K562 (cell line): ENCODE results near the gene GAP43. TPM values are rescaled to one million over a fixed set of nuclear protein-coding genes. Genes with fewer than 3 reads are reported as not detected.

ENCODE experiments used
- ATAC-seq: fragments of 200-7000 bp; cut with Tn5 transposase; 3 replicates; pipeline ENCODE4 v1.9.1; 2020; ENCODE audit warnings: moderate library complexity
- BruUV-seq: library from RNA; stranded (reverse); fragments of 400-500 nt; replicated peaks from 2 replicates; lab custom pipeline; 2021; lab: Mats Ljungman, UMichigan
- CTCF ChIA-PET: fragments of 300-600 bp; formaldehyde crosslinking; extraction: SDS; loops from one replicate; lab custom pipeline; 2021; ENCODE audit warnings: low intra/inter-chr PET ratio; lab: Yijun Ruan, JAX
- POLR2A ChIA-PET: fragments of 300-600, 350-650 bp; sonication (Branson Sonifier 250); formaldehyde crosslinking; extraction: SDS; loops from one replicate; lab custom pipeline; 2021; ENCODE audit warnings: antibody characterized with exemption, inconsistent platforms; lab: Yijun Ruan, JAX
- DNase-seq, 4 experiments: peaks; one replicate each; pipeline versions ENCODE4 v3.0.0 to v3.0.0-alpha.2; 2011 to 2018; ENCODE audit warnings: low spot score in 3 of 4, mixed read lengths in 3 of 4; ENCODE audit errors: extremely low read depth in 1 of 4
- FAIRE-seq: peaks from 2 replicates; lab custom pipeline; 2011; peaks lifted over from hg19 to GRCh38; lab: Jason Lieb, UNC
- H2AFZ ChIP-seq: 2 replicates; pipeline ENCODE4 v1.6.0; 2011; ENCODE audit warnings: low read depth, low read length, control low read depth, inconsistent platforms
- H3K27ac ChIP-seq: fragments of 200-600 bp; 3 replicates; pipeline ENCODE4 v1.8.0; 2011; ENCODE audit warnings: low read depth, mild to moderate bottlenecking, control low read depth, inconsistent platforms, low read length, moderate library complexity, mixed read lengths; ENCODE audit errors: extremely low read depth
- H3K27me3 ChIP-seq, 2 experiments: fragments of 300-600 bp in 1 of 2; 2 replicates in 1 of 2; 3 replicates in 1 of 2; pipeline versions ENCODE4 v1.6.0 to v1.8.0; 2011; ENCODE audit warnings: inconsistent platforms in 2 of 2, low read length in 2 of 2, mild to moderate bottlenecking in 1 of 2, mixed read lengths in 1 of 2, moderate library complexity in 1 of 2; ENCODE audit not compliant: control insufficient read depth in 2 of 2, insufficient read depth in 2 of 2
- H3K36me3 ChIP-seq: fragments of 300-600 bp; 3 replicates; pipeline ENCODE4 v1.8.0; 2011; ENCODE audit warnings: mild to moderate bottlenecking, low read length, inconsistent platforms; ENCODE audit not compliant: control insufficient read depth, insufficient read depth
- H3K4me1 ChIP-seq, 2 experiments: fragments of 200-600 bp in 1 of 2; replicated peaks in 1 of 2; 2 replicates in 1 of 2; 3 replicates in 1 of 2; pipeline versions ENCODE4 v1.5.1 to v1.8.0; 2011; ENCODE audit warnings: inconsistent platforms in 2 of 2, low read length in 2 of 2, mild to moderate bottlenecking in 1 of 2, mixed read lengths in 1 of 2, moderate library complexity in 1 of 2; ENCODE audit not compliant: control insufficient read depth in 2 of 2, insufficient read depth in 2 of 2
- H3K4me2 ChIP-seq: 2 replicates; pipeline ENCODE4 v1.6.1; 2011; ENCODE audit warnings: low read length, control low read depth, inconsistent platforms, mixed read lengths; ENCODE audit not compliant: insufficient read depth
- H3K4me3 ChIP-seq: fragments of 200-600 bp; sonication (generic), shearing (Covaris generic); 2 replicates; pipeline ENCODE4 v1.5.1; 2016; ENCODE audit warnings: control low read depth, inconsistent platforms
- H3K79me2 ChIP-seq: fragments of 200-600 bp; 3 replicates; pipeline ENCODE4 v1.8.0; 2011; ENCODE audit warnings: low read length, inconsistent platforms; ENCODE audit not compliant: control insufficient read depth, insufficient read depth
- H3K9ac ChIP-seq, 2 experiments: 2 replicates each; pipeline versions ENCODE4 v1.6.0 to v1.6.1; 2011; ENCODE audit warnings: low read depth in 2 of 2, low read length in 2 of 2, control low read depth in 1 of 2, inconsistent platforms in 1 of 2, mild to moderate bottlenecking in 1 of 2, mixed read lengths in 1 of 2; ENCODE audit not compliant: insufficient read depth in 1 of 2
- H3K9me1 ChIP-seq: one replicate; pipeline ENCODE4 v1.6.0; 2011; ENCODE audit warnings: inconsistent platforms, mild to moderate bottlenecking, low read length, moderate library complexity; ENCODE audit not compliant: control insufficient read depth, insufficient read depth
- H3K9me3 ChIP-seq: replicated peaks from 2 replicates; pipeline ENCODE4 v1.5.1; 2011; ENCODE audit warnings: low read depth, low read length, inconsistent platforms; ENCODE audit not compliant: control insufficient read depth, insufficient read depth
- H4K20me1 ChIP-seq: replicated peaks from 2 replicates; pipeline ENCODE4 v1.6.1; 2011; ENCODE audit warnings: low read length, inconsistent platforms, mixed read lengths; ENCODE audit not compliant: control insufficient read depth, insufficient read depth
- CHD2 ChIP-seq: IDR thresholded peaks from 2 replicates; pipeline ENCODE4 v1.6.1; 2011; ENCODE audit warnings: low read depth, low read length
- MGA ChIP-seq: fragments of 450-650 bp; IDR thresholded peaks from 2 replicates; pipeline ENCODE4 v1.6.1; 2016; ENCODE audit warnings: mild to moderate bottlenecking, moderate library complexity
- NFIC ChIP-seq: fragments of 450-650 bp; IDR thresholded peaks from 2 replicates; pipeline ENCODE4 v1.6.1; 2017; ENCODE audit warnings: mild to moderate bottlenecking, inconsistent platforms
- POLR3A ChIP-seq: IDR thresholded peaks from 2 replicates; pipeline ENCODE4 v1.6.1; 2011; ENCODE audit warnings: borderline replicate concordance, mild to moderate bottlenecking, moderate library complexity; ENCODE audit not compliant: insufficient read length, insufficient read depth; ENCODE audit errors: extremely low read depth
- PTTG1 ChIP-seq: fragments of 450-650 bp; IDR thresholded peaks from 2 replicates; pipeline ENCODE4 v1.6.1; 2016; ENCODE audit warnings: low read depth, mild to moderate bottlenecking, missing genetic modification characterization, missing compliant biosample characterization
- RHOXF2B ChIP-seq: fragments of 250-450 bp; sonication (Bioruptor Pico); conservative IDR thresholded peaks from 2 replicates; pipeline ENCODE4 v1.5.1; 2021
- ZNF592 ChIP-seq: fragments of 450-650 bp; IDR thresholded peaks from 2 replicates; pipeline ENCODE4 v1.6.1; 2017; ENCODE audit warnings: antibody characterized with exemption, mild to moderate bottlenecking
- ZZZ3 ChIP-seq: fragments of 450-650 bp; IDR thresholded peaks from 2 replicates; pipeline ENCODE4 v1.6.1; 2016; ENCODE audit warnings: antibody characterized with exemption, mild to moderate bottlenecking, moderate library complexity
- WGBS: fragments of 100-300 bp; shearing (Covaris generic); methylation state at CpG from one replicate; pipeline ENCODE4 v1.1.6; 2016; ENCODE audit warnings: low coverage, mixed read lengths; ENCODE audit not compliant: insufficient coverage; ENCODE audit errors: missing lambda C conversion rate; 5-methylcytosine and 5-hydroxymethylcytosine counted together
- in situ Hi-C: fragments of 300-500 bp; cut with MboI; formaldehyde crosslinking; loops from 4 replicates; pipeline ENCODE4 v1.15.0; 2018; ENCODE audit warnings: inconsistent platforms, mixed read lengths
- intact Hi-C: fragments of 100-400 bp; cut with micrococcal nuclease; formaldehyde crosslinking; loops from 2 replicates; pipeline ENCODE4 v1.14.2; 2022
- polyA plus RNA-seq, 8 experiments: library from polyadenylated mRNA; depleted of rRNA in 4 of 8; stranded (reverse) in 5 of 8; unstranded in 3 of 8; fragments of >200 nt; fragmentation: Nextera tagmentation in 2 of 8; fragmentation: Illumina TruSeq in 1 of 8; extraction: Ambion mirVana in 2 of 8; extraction: Trizol in 1 of 8; gene quantifications; 2 replicates each; pipeline versions ENCODE4 v1.2.1 to v1.2.3, GENCODE V29; 2011 to 2014; ENCODE audit warnings: inconsistent platforms in 1 of 8, missing spikeins in 1 of 8
- total RNA-seq, 7 experiments: library from RNA; depleted of rRNA in 6 of 7; stranded (reverse); fragments of >200 nt in 6 of 7; fragmentation: Illumina TruSeq in 2 of 7; extraction: Trizol in 2 of 7; gene quantifications; 2 replicates each; pipeline versions ENCODE4 v1.2.1 to v1.2.3, GENCODE V29; 2011 to 2021; ENCODE audit warnings: low replicate concordance in 1 of 7

GAP43 gene
- total and polyA plus RNA-seq, 9 of the 15 experiments (the other 6 are each of a cell fraction or from before 2014, with no cell fraction given) = 0.04 to 0.11 (median 0.09) TPM; not detected in 6

- H2AFZ ChIP-seq = no peak overlapping the region
- H3K9me3 ChIP-seq = no peaks in the 10 kb centered on the region
- H4K20me1 ChIP-seq = no peaks in the 10 kb centered on the region
- ATAC-seq (no peak), DNase-seq (no peak), FAIRE-seq (no peak)
- H3K9me1 ChIP-seq = no peaks in the 10 kb centered on the region
- no peaks in the 10 kb centered on the region for H3K79me2 ChIP-seq
- POLR2A ChIA-PET = no interaction called here
- H3K9ac ChIP-seq = no peak overlapping the region
- H3K4me1 ChIP-seq = no peaks in the 10 kb centered on the region
- no peaks in the 10 kb centered on the region for H3K27me3 ChIP-seq
- WGBS = 0% methylated on average over 2 of the region's 2 CpGs
- no peaks in the 10 kb centered on the region for H3K36me3 ChIP-seq
- intact Hi-C loops (no loop called here), in situ Hi-C loops (no loop called here)
- no peak overlapping the region for H3K27ac ChIP-seq
- no peak overlapping the region for H3K4me3 ChIP-seq
- CTCF ChIA-PET = no interaction called here
- no peak overlapping the region for H3K4me2 ChIP-seq
- no TSS peak for BruUV-seq
- no peak for TF ChIP-seq RHOXF2B (CRISPR knock-in tag)
- no peak for TF ChIP-seq ZZZ3
- TF ChIP-seq MGA = no peak
- no peak for TF ChIP-seq CHD2
- TF ChIP-seq PTTG1 (tag) = no peak
- no peak for TF ChIP-seq NFIC
- no peak for TF ChIP-seq POLR3A
- no peak for TF ChIP-seq ZNF592
Measured at GRCh38 chr3:115602194-115602593, 21.1 kb upstream of the GAP43 start.
